Gastrocnemius medialis (tissue), 4 donors: Measurements from ENCODE around the gene NUBPL.

Source experiments
- CTCF ChIP-seq, 5 experiments: fragments of 450-650 bp in 3 of 5; fragments of 200-600 bp in 2 of 5; sonication (generic) in 2 of 5; IDR thresholded peaks in 4 of 5; conservative IDR thresholded peaks in 1 of 5; 1 replicate in 4 of 5; 2 replicates in 1 of 5; pipeline ENCODE4 v1.5.1; 2016 to 2019; ENCODE audit warnings: antibody characterized with exemption in 5 of 5, mild to moderate bottlenecking in 3 of 5, moderate library complexity in 3 of 5
- POLR2A ChIP-seq, 2 donors: fragments of 450-650 bp; IDR thresholded peaks; one replicate each; pipeline ENCODE4 v1.6.1; 2017; ENCODE audit warnings: antibody characterized with exemption in 2 of 2, mild to moderate bottlenecking in 2 of 2, moderate library complexity in 2 of 2

GRCh38 chr14:31902002-31902401 lies 340.8 kb downstream of the NUBPL start:
- TF ChIP-seq POLR2A (IDR thresholded peaks at IDR 0.05), result no peak
- TF ChIP-seq CTCF (IDR thresholded peaks at IDR 0.05 in 4 of 5, conservative IDR thresholded peaks at IDR 0.05 in 1 of 5), result no peak
